ENCODE measurements around the gene RASSF8.

The RASSF8 gene

GRCh38 chr12:26080911-26081310, 122.4 kb downstream of the RASSF8 start:
- no peak for DNase-seq (ENCODE audit: low spot score)
- TF ChIP-seq CTCF (IDR thresholded peaks at IDR 0.05; ENCODE audit: extremely low read depth, insufficient read depth, missing control alignments) = no peak
- in situ Hi-C loops (cut with MboI; ENCODE audit: low pct_unique_long_range_greater_than_20kb, low sequenced_read_pairs, unreplicated experiment) = no loop called here

- no peak for TF ChIP-seq CTCF (IDR thresholded peaks at IDR 0.05; ENCODE audit: extremely low read depth, insufficient read depth, missing control alignments)
- no peak for DNase-seq (ENCODE audit: low spot score)
- in situ Hi-C loops (cut with MboI; ENCODE audit: low pct_unique_long_range_greater_than_20kb, low sequenced_read_pairs, unreplicated experiment) = no loop called here
Measured at GRCh38 chr12:26086936-26087335, 128.5 kb downstream of the RASSF8 start.

GRCh38 chr12:26088998-26089397, 130.5 kb downstream of the RASSF8 start:
- DNase-seq (ENCODE audit: low spot score) = peak; percentile 35
- in situ Hi-C loops (cut with MboI; ENCODE audit: low pct_unique_long_range_greater_than_20kb, low sequenced_read_pairs, unreplicated experiment) = no loop called here
- TF ChIP-seq CTCF (IDR thresholded peaks at IDR 0.05; ENCODE audit: extremely low read depth, insufficient read depth, missing control alignments) = no peak

GRCh38 chr12:26090836-26091510, 132.5 kb downstream of the RASSF8 start:
- in situ Hi-C loops (cut with MboI; ENCODE audit: low pct_unique_long_range_greater_than_20kb, low sequenced_read_pairs, unreplicated experiment) = no loop called here
- no peak for TF ChIP-seq CTCF (IDR thresholded peaks at IDR 0.05; ENCODE audit: extremely low read depth, insufficient read depth, missing control alignments)
- DNase-seq (ENCODE audit: low spot score) = no peak

- in situ Hi-C loops (cut with MboI; ENCODE audit: low pct_unique_long_range_greater_than_20kb, low sequenced_read_pairs, unreplicated experiment) = no loop called here
- no peak for TF ChIP-seq CTCF (IDR thresholded peaks at IDR 0.05; ENCODE audit: extremely low read depth, insufficient read depth, missing control alignments)
- DNase-seq (ENCODE audit: low spot score) = no peak
Measured at GRCh38 chr12:26091822-26092221, 133.3 kb downstream of the RASSF8 start.

- TF ChIP-seq CTCF (IDR thresholded peaks at IDR 0.05; ENCODE audit: extremely low read depth, insufficient read depth, missing control alignments) = no peak
- in situ Hi-C loops (cut with MboI; ENCODE audit: low pct_unique_long_range_greater_than_20kb, low sequenced_read_pairs, unreplicated experiment) = no loop called here
- DNase-seq (ENCODE audit: low spot score) = no peak
Measured at GRCh38 chr12:26092346-26093105, 134.0 kb downstream of the RASSF8 start.

All from GM13977 (cell line).